ENCODE results near the gene NAA10. TPM values are rescaled to one million over a fixed set of nuclear protein-coding genes. Genes with fewer than 3 reads are reported as not detected.

The NAA10 gene
- total and polyA plus RNA-seq, 2 of the 13 experiments (the other 11 are each of a cell fraction or from before 2014, with no cell fraction given) = 49.2 to 51.7 TPM

GRCh38 chrX:153971450-153972367 is 36.9 kb upstream of the NAA10 start, which contains the start of gene HCFC1 (continued):
- TF ChIP-seq PBX3 (CRISPR knock-in tag; IDR thresholded peaks at IDR 0.05; ENCODE audit: borderline replicate concordance) = no peak
- TF ChIP-seq ZNF883 (CRISPR knock-in tag; IDR thresholded peaks at IDR 0.05; ENCODE audit: not compliant biosample characterization) = no peak
- TF ChIP-seq ZBTB34 (CRISPR knock-in tag; IDR thresholded peaks at IDR 0.05) = no peak
- no peak; the same call in 1 of the 2 replicates for TF ChIP-seq ZNF607 (CRISPR knock-in tag; IDR thresholded peaks at IDR 0.05; ENCODE audit: borderline replicate concordance)
- no peak for TF ChIP-seq ZNF280D (CRISPR knock-in tag; IDR thresholded peaks at IDR 0.05)
- no peak for TF ChIP-seq ZSCAN9 (CRISPR knock-in tag; IDR thresholded peaks at IDR 0.05; ENCODE audit: borderline replicate concordance)
- TF ChIP-seq RBM39 (IDR thresholded peaks at IDR 0.05; ENCODE audit: low read depth, low read length, poor library complexity, severe bottlenecking) = peak; percentile 29
- TF ChIP-seq PLRG1 (conservative IDR thresholded peaks at IDR 0.05) = no peak
- TF ChIP-seq HNF1A (IDR thresholded peaks at IDR 0.05; ENCODE audit: low read depth) = no peak
- TF ChIP-seq HNF1A (CRISPR knock-in tag; IDR thresholded peaks at IDR 0.05; ENCODE audit: borderline replicate concordance) = no peak
- no peak for TF ChIP-seq AGO1 (IDR thresholded peaks at IDR 0.05; ENCODE audit: low read depth, low read length, poor library complexity, severe bottlenecking)
- TF ChIP-seq ZNF703 (CRISPR knock-in tag; IDR thresholded peaks at IDR 0.05; ENCODE audit: borderline replicate concordance) = no peak
- 0 out of 2 replicates have a peak, but pooled peaks have one; percentile 25 for TF ChIP-seq SNAPC5 (CRISPR knock-in tag; IDR thresholded peaks at IDR 0.05; ENCODE audit: borderline replicate concordance)
- TF ChIP-seq RARG (CRISPR knock-in tag; IDR thresholded peaks at IDR 0.05; ENCODE audit: low read depth) = no peak
- TF ChIP-seq MAFF (IDR thresholded peaks at IDR 0.05; ENCODE audit: low read depth, low read length) = no peak
- no peak for TF ChIP-seq ZNF567 (CRISPR knock-in tag; IDR thresholded peaks at IDR 0.05; ENCODE audit: borderline replicate concordance)
- TF ChIP-seq ZNF550 (CRISPR knock-in tag; IDR thresholded peaks at IDR 0.05; ENCODE audit: borderline replicate concordance) = no peak
